ENCODE data around the gene SLC35C1.
"Not testable (repeated sequence)": the region's sequence is repeated elsewhere in the genome, so short reads cannot be mapped to it uniquely, and the experiment has no call there.

Gene SLC35C1

GRCh38 chr11:45827123-45827522, 22.2 kb downstream of the SLC35C1 start:
- Histone ChIP-seq H3K36me3 (replicated peaks) (no peaks in the 10 kb centered on the region), H3K4me3 (no peak overlapping the region), H3K9me3 (peaks cover 7% of the 10 kb centered on the region; the same call in 1 of the 2 replicates), H3K27me3 (ENCODE audit: low read depth) (no peaks in the 10 kb centered on the region), H3K4me1 (peaks cover 16% of the 10 kb centered on the region)
- DNase-seq (ENCODE audit: low spot score in 2 of 2): no peak
- in situ Hi-C loops (cut with MboI; ENCODE audit: low sequenced_read_pairs): no loop called here

- Histone ChIP-seq H3K4me3 (no peak overlapping the region), H3K9me3 (peaks cover 7% of the 10 kb centered on the region; the same call in 1 of the 2 replicates), H3K36me3 (replicated peaks) (no peaks in the 10 kb centered on the region), H3K4me1 (peaks cover 16% of the 10 kb centered on the region), H3K27me3 (ENCODE audit: low read depth) (peaks cover 1% of the 10 kb centered on the region; the same call in 1 of the 2 replicates)
- in situ Hi-C loops (cut with MboI; ENCODE audit: low sequenced_read_pairs): no loop called here
- no peak for DNase-seq (ENCODE audit: low spot score in 2 of 2)
Measured at GRCh38 chr11:45828996-45829395, 24.0 kb downstream of the SLC35C1 start.

GRCh38 chr11:45830596-45830995, 25.6 kb downstream of the SLC35C1 start:
- in situ Hi-C loops (cut with MboI; ENCODE audit: low sequenced_read_pairs): no loop called here
- peaks cover 7% of the 10 kb centered on the region for H3K27me3 ChIP-seq (ENCODE audit: low read depth)

GRCh38 chr11:45832811-45833441, 28.0 kb downstream of the SLC35C1 start:
- no peaks in the 10 kb centered on the region for H3K9me3 ChIP-seq
- H3K4me3 ChIP-seq: no peak overlapping the region
- peaks cover 6% of the 10 kb centered on the region for H3K4me1 ChIP-seq
- no peaks in the 10 kb centered on the region for H3K36me3 ChIP-seq (replicated peaks)
- DNase-seq (ENCODE audit: low spot score in 2 of 2): no peak
- in situ Hi-C loops (cut with MboI; ENCODE audit: low sequenced_read_pairs): no loop called here
- peaks cover 17% of the 10 kb centered on the region for H3K27me3 ChIP-seq (ENCODE audit: low read depth)

More at GRCh38 chr11:45830596-45830995, 25.6 kb downstream of the SLC35C1 start:
- no peak for DNase-seq (ENCODE audit: low spot score in 2 of 2)
- peaks cover 7% of the 10 kb centered on the region; the same call in 1 of the 2 replicates for H3K9me3 ChIP-seq
- peaks cover 16% of the 10 kb centered on the region for H3K4me1 ChIP-seq
- H3K4me3 ChIP-seq: no peak overlapping the region
- H3K36me3 ChIP-seq (replicated peaks): no peaks in the 10 kb centered on the region

- Histone ChIP-seq H3K9me3 (no peaks in the 10 kb centered on the region), H3K4me1 (peaks cover 6% of the 10 kb centered on the region), H3K4me3 (no peak overlapping the region), H3K36me3 (replicated peaks) (no peaks in the 10 kb centered on the region), H3K27me3 (ENCODE audit: low read depth) (peaks cover 17% of the 10 kb centered on the region)
- in situ Hi-C loops (cut with MboI; ENCODE audit: low sequenced_read_pairs): no loop called here
- DNase-seq (ENCODE audit: low spot score in 2 of 2): no peak
Measured at GRCh38 chr11:45833761-45834160, 28.8 kb downstream of the SLC35C1 start.

- in situ Hi-C loops (cut with MboI; ENCODE audit: low sequenced_read_pairs): no loop called here
- Histone ChIP-seq H3K36me3 (replicated peaks) (no peaks in the 10 kb centered on the region), H3K9me3 (no peaks in the 10 kb centered on the region)
Measured at GRCh38 chr11:45834298-45834756, 29.4 kb downstream of the SLC35C1 start.

GRCh38 chr11:45839204-45839603, 34.3 kb downstream of the SLC35C1 start:
- in situ Hi-C loops (cut with MboI; ENCODE audit: low sequenced_read_pairs): no loop called here
- H3K4me1 ChIP-seq: peaks cover 4% of the 10 kb centered on the region
- peaks cover 13% of the 10 kb centered on the region for H3K27me3 ChIP-seq (ENCODE audit: low read depth)
- H3K4me3 ChIP-seq: no peak overlapping the region
- no peak for DNase-seq (ENCODE audit: low spot score in 2 of 2)
- H3K36me3 ChIP-seq (replicated peaks): no peaks in the 10 kb centered on the region
- H3K9me3 ChIP-seq: no peaks in the 10 kb centered on the region

More at GRCh38 chr11:45834298-45834756, 29.4 kb downstream of the SLC35C1 start:
- H3K27me3 ChIP-seq (ENCODE audit: low read depth): peaks cover 17% of the 10 kb centered on the region
- H3K4me1 ChIP-seq: peaks cover 6% of the 10 kb centered on the region
- no peak overlapping the region for H3K4me3 ChIP-seq
- no peak for DNase-seq (ENCODE audit: low spot score in 2 of 2)

GRCh38 chr11:45840251-45840650, 35.3 kb downstream of the SLC35C1 start:
- H3K36me3 ChIP-seq (replicated peaks); H3K4me1 ChIP-seq; in situ Hi-C loops (cut with MboI; ENCODE audit: low sequenced_read_pairs); DNase-seq (ENCODE audit: low spot score in 2 of 2); H3K4me3 ChIP-seq; H3K9me3 ChIP-seq: not testable (repeated sequence)
- H3K27me3 ChIP-seq (ENCODE audit: low read depth): peaks cover 12% of the 10 kb centered on the region

GRCh38 chr11:45843158-45843924, 38.4 kb downstream of the SLC35C1 start:
- peaks cover 9% of the 10 kb centered on the region for H3K4me1 ChIP-seq
- H3K4me3 ChIP-seq: no peak overlapping the region
- no peaks in the 10 kb centered on the region for H3K27me3 ChIP-seq (ENCODE audit: low read depth)
- no peaks in the 10 kb centered on the region for H3K36me3 ChIP-seq (replicated peaks)
- DNase-seq (ENCODE audit: low spot score in 2 of 2): peak; percentile 87 to 94
- in situ Hi-C loops (cut with MboI; ENCODE audit: low sequenced_read_pairs): no loop called here
- H3K9me3 ChIP-seq: no peaks in the 10 kb centered on the region

GRCh38 chr11:45844822-45845578, 40.1 kb downstream of the SLC35C1 start:
- in situ Hi-C loops (cut with MboI; ENCODE audit: low sequenced_read_pairs): no loop called here

GRCh38 chr11:45846174-45846675, 41.3 kb downstream of the SLC35C1 start:
- no peak for DNase-seq (ENCODE audit: low spot score in 2 of 2)
- H3K27me3 ChIP-seq (ENCODE audit: low read depth): no peaks in the 10 kb centered on the region
- no peaks in the 10 kb centered on the region for H3K36me3 ChIP-seq (replicated peaks)
- H3K4me3 ChIP-seq: no peak overlapping the region
- peaks cover 9% of the 10 kb centered on the region for H3K4me1 ChIP-seq
- H3K9me3 ChIP-seq: no peaks in the 10 kb centered on the region
- in situ Hi-C loops (cut with MboI; ENCODE audit: low sequenced_read_pairs): no loop called here

More at GRCh38 chr11:45844822-45845578, 40.1 kb downstream of the SLC35C1 start:
- H3K9me3 ChIP-seq: no peaks in the 10 kb centered on the region
- DNase-seq (ENCODE audit: low spot score in 2 of 2): no peak
- peaks cover 9% of the 10 kb centered on the region for H3K4me1 ChIP-seq
- no peaks in the 10 kb centered on the region for H3K27me3 ChIP-seq (ENCODE audit: low read depth)
- no peak overlapping the region for H3K4me3 ChIP-seq
- no peaks in the 10 kb centered on the region for H3K36me3 ChIP-seq (replicated peaks)

- Histone ChIP-seq H3K27me3 (ENCODE audit: low read depth) (no peaks in the 10 kb centered on the region), H3K9me3 (no peaks in the 10 kb centered on the region), H3K4me3 (peak within 1 kb of the TSS; percentile 87), H3K4me1 (peaks cover 17% of the 10 kb centered on the region), H3K36me3 (replicated peaks) (no peaks in the 10 kb centered on the region)
- in situ Hi-C loops (cut with MboI; ENCODE audit: low sequenced_read_pairs): no loop called here
- DNase-seq (ENCODE audit: low spot score in 2 of 2): peak; percentile 93 to 100
Measured at GRCh38 chr11:45846974-45847910, 42.3 kb downstream of the SLC35C1 start, which contains the start of gene CRY2. Gene CRY2, plus strand, starts transcription at chr11:45847475. Its CDS starts 16 bp downstream, at chr11:45847491.

Data from HAP-1 (cell line).